Activated CD8-positive, alpha-beta T cell treated with anti-CD3 and anti-CD28 coated beads for 36 hours (primary cell): Measurements from ENCODE around the gene ZDHHC16. TPM values are rescaled to one million over a fixed set of nuclear protein-coding genes. Genes with fewer than 3 reads are reported as not detected.

Experiments used
- ATAC-seq: fragments of 200-7000 bp; cut with Tn5 transposase; one replicate; pipeline ENCODE4 v1.10.0; 2021; ENCODE audit warnings: mild to moderate bottlenecking, moderate library complexity
- CTCF ChIA-PET: fragments of 350-600 bp; sonication (Branson Sonifier 250); formaldehyde crosslinking; loops from one replicate; lab custom pipeline; 2021; ENCODE audit warnings: antibody characterized with exemption; lab: Charles Lee
- POLR2A ChIA-PET: fragments of 350-600 bp; sonication (Branson Sonifier 250); formaldehyde crosslinking; loops from one replicate; lab custom pipeline; 2021; ENCODE audit warnings: antibody characterized with exemption; lab: Charles Lee
- DNase-seq: peaks from one replicate; pipeline ENCODE4 v3.0.0-alpha.2; 2020
- H3K27ac Mint-ChIP-seq: one replicate; pipeline ENCODE4 v1.8.0; 2021; ENCODE audit warnings: mild to moderate bottlenecking, mixed read lengths
- H3K27me3 Mint-ChIP-seq: one replicate; pipeline ENCODE4 v1.8.0; 2021; ENCODE audit warnings: mixed read lengths
- H3K36me3 Mint-ChIP-seq: one replicate; pipeline ENCODE4 v1.8.0; 2021; ENCODE audit warnings: low read depth, mixed read lengths
- H3K4me1 Mint-ChIP-seq: one replicate; pipeline ENCODE4 v1.8.0; 2021; ENCODE audit warnings: low read depth, mixed read lengths
- H3K4me3 Mint-ChIP-seq: one replicate; pipeline ENCODE4 v1.8.0; 2021; ENCODE audit warnings: mild to moderate bottlenecking, moderate library complexity, mixed read lengths
- H3K9me3 Mint-ChIP-seq: one replicate; pipeline ENCODE4 v1.8.0; 2021; ENCODE audit warnings: mixed read lengths
- intact Hi-C: fragments of 100-400 bp; cut with micrococcal nuclease; formaldehyde crosslinking; loops from one replicate; pipeline ENCODE4 v1.10.0; 2022
- total RNA-seq, 2 experiments: library from RNA; stranded (reverse); gene quantifications; one replicate each; pipeline ENCODE4 v1.2.3, GENCODE V29; 2021
- TF ChIP-seq, protein P1 (sequence below): fragments of 200-600 bp; IDR thresholded peaks from one replicate; pipeline ENCODE4 v1.8.0; 2022; ENCODE audit warnings: antibody characterized with exemption, mild to moderate bottlenecking

The ZDHHC16 gene
- total RNA-seq, 2 experiments from 2014 or later = 23.8 to 25.2 TPM

DNA sequence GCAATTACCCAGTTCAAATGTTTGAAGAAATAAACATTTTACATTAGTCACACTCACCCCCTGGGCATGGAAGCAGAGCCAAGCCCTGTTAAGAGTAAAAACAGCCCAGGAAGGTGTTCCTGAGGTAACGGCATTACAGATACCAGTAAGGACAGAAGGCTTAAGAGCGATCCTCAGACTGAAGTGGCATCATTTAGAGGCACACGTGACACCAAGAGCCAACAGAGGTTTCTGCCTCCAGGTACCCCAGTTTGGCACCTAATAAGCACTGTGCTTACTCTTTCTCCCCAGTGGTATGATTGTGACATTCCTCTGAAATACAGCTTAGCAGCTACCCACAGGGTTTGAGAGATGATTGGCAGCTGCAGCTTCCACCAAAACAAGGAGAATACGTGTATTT lies 35.1 kb downstream of the ZDHHC16 start:
- H3K27me3 Mint-ChIP-seq = no peaks in the 10 kb centered on the region
- peaks cover 5% of the 10 kb centered on the region for H3K4me1 Mint-ChIP-seq
- no peak for DNase-seq
- peaks cover 43% of the 10 kb centered on the region for H3K36me3 Mint-ChIP-seq
- intact Hi-C loops = no loop called here
- ChIA-PET CTCF (interaction anchor here (0.6 to 1.8 kb wide), 3 partner anchors 9 to 202 kb away, joined by 3 to 4 read pairs (median 3); no protein-coding TSS in a partner anchor), POLR2A (interaction anchor here (1.2 kb wide), 1 partner anchor 16 kb away, joined by 3 read pairs; no protein-coding TSS in a partner anchor)
- H3K4me3 Mint-ChIP-seq = no peak overlapping the region
- TF ChIP-seq, protein P1, sequence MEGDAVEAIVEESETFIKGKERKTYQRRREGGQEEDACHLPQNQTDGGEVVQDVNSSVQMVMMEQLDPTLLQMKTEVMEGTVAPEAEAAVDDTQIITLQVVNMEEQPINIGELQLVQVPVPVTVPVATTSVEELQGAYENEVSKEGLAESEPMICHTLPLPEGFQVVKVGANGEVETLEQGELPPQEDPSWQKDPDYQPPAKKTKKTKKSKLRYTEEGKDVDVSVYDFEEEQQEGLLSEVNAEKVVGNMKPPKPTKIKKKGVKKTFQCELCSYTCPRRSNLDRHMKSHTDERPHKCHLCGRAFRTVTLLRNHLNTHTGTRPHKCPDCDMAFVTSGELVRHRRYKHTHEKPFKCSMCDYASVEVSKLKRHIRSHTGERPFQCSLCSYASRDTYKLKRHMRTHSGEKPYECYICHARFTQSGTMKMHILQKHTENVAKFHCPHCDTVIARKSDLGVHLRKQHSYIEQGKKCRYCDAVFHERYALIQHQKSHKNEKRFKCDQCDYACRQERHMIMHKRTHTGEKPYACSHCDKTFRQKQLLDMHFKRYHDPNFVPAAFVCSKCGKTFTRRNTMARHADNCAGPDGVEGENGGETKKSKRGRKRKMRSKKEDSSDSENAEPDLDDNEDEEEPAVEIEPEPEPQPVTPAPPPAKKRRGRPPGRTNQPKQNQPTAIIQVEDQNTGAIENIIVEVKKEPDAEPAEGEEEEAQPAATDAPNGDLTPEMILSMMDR = no peak
- no peak for ATAC-seq
- no peaks in the 10 kb centered on the region for H3K9me3 Mint-ChIP-seq
- H3K27ac Mint-ChIP-seq = no peak overlapping the region

DNA sequence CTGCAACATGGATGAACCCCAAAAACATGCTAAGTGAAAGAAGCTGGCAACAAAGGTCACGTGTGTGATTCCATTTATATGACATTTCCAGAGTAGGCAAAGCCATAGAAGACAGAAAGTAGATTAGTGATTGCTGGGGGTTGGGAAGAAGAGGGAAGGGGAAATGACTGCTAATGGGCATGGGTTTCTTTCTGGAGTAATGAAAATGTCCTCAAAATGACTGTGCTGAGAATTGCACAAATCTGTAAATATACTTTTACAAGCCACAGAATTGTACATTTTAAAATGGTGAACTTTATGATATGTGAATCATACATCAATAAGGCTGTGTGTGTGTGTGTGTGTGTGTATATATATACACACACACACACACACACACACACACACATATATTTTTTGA lies 36.4 kb downstream of the ZDHHC16 start:
- H3K27me3 Mint-ChIP-seq = no peaks in the 10 kb centered on the region
- H3K9me3 Mint-ChIP-seq = no peaks in the 10 kb centered on the region
- TF ChIP-seq, protein P1 = no peak
- H3K36me3 Mint-ChIP-seq = peaks cover 34% of the 10 kb centered on the region
- intact Hi-C loops = no loop called here
- no peak overlapping the region for H3K4me3 Mint-ChIP-seq
- no peak for DNase-seq
- no peak for ATAC-seq
- CTCF ChIA-PET = interaction anchor here (1.0 to 1.7 kb wide), 2 partner anchors 15 to 94 kb away, joined by 3 to 5 read pairs; no protein-coding TSS in a partner anchor
- POLR2A ChIA-PET = no interaction called here
- H3K27ac Mint-ChIP-seq = no peak overlapping the region
- peaks cover 5% of the 10 kb centered on the region for H3K4me1 Mint-ChIP-seq

DNA sequence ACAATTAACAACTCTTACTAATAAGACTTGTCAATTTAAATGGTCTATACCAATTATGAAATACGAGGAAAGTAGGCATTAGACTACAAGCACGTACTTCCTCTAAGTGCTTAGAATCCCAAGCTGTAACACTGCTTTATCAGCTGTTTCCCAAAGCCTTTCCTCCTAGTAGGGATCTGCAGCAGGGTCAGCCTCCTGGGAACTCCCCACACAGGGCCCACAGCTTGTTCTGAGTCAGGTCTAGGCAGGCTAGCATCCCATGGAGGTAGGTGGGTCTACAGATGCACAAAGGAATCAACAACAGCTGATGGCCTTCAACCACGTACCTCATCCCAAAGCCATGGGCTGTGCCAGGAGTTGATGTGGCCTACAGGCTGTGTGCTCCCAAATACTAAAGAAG lies 37.5 kb downstream of the ZDHHC16 start:
- Mint-ChIP-seq H3K4me3 (no peak overlapping the region), H3K36me3 (peaks cover 27% of the 10 kb centered on the region), H3K27me3 (no peaks in the 10 kb centered on the region), H3K9me3 (no peaks in the 10 kb centered on the region), H3K4me1 (peaks cover 5% of the 10 kb centered on the region), H3K27ac (no peak overlapping the region)
- ChIA-PET POLR2A (no interaction called here), CTCF (interaction anchor here (1.0 to 1.7 kb wide), 3 partner anchors 11 to 19 kb away, joined by 3 to 5 read pairs (median 4); no protein-coding TSS in a partner anchor)
- TF ChIP-seq, protein P1 = no peak
- no peak for ATAC-seq
- intact Hi-C loops = no loop called here
- no peak for DNase-seq

DNA sequence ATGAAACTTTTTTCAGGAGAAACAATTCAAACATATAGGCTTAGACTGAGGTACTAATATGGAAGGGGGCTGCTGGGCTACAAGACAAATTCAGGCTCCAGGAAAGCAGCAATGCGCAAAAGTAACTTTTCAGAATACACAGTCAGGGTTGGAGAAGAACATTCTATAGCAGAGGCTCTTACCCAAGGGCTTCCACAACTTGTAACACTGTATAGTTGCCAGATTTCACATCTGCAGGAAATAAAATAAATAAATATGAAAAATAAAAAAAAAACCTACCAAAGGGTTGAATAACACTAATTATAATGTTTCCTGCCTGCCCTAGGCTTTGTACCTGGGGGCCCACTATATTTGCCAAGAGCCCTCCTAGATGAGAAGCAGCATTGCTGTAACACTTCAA lies 37.9 kb downstream of the ZDHHC16 start:
- H3K27ac Mint-ChIP-seq = no peak overlapping the region
- ChIA-PET CTCF (interaction anchor here (1.0 to 1.7 kb wide), 2 partner anchors 17 to 19 kb away, joined by 4 to 5 read pairs; no protein-coding TSS in a partner anchor), POLR2A (no interaction called here)
- intact Hi-C loops = no loop called here
- TF ChIP-seq, protein P1 = no peak
- peaks cover 6% of the 10 kb centered on the region for H3K4me1 Mint-ChIP-seq
- ATAC-seq = no peak
- peaks cover 27% of the 10 kb centered on the region for H3K36me3 Mint-ChIP-seq
- H3K27me3 Mint-ChIP-seq = no peaks in the 10 kb centered on the region
- no peaks in the 10 kb centered on the region for H3K9me3 Mint-ChIP-seq
- H3K4me3 Mint-ChIP-seq = no peak overlapping the region
- DNase-seq = no peak

DNA sequence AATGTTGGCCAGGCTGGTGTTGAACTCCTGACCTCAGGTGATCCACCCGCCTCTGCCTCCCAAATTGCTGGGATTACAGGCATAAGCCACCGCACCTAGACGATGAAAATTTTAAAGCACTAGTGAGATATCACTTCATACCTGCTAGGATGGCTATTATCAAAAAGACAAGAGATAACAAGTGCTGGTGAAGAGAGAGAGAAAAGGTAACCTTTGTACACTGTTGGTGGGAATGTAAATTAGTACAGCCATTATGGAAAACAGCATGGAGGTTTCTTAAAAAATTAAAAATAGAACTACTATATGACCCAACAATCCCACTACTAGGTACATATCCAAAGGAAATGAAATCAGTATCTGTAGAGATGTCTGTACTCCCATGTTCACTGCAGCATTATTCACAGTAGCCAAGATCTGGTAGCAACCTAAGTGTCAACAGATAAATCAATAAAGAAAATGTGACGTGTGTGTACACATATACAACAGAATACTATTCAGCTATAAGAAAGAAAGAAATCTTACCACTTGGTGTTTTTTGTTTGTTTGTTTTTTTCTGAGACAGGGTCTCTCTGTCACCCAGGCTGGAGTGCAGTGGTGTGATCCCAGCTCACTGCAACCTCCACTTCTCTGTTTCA lies 39.8 kb downstream of the ZDHHC16 start:
- ATAC-seq = no peak
- Mint-ChIP-seq H3K9me3 (no peaks in the 10 kb centered on the region), H3K27me3 (no peaks in the 10 kb centered on the region), H3K36me3 (peaks cover 16% of the 10 kb centered on the region), H3K4me1 (peaks cover 21% of the 10 kb centered on the region), H3K27ac (no peak overlapping the region), H3K4me3 (no peak overlapping the region)
- POLR2A ChIA-PET = no interaction called here
- DNase-seq = no peak
- TF ChIP-seq, protein P1 = no peak
- CTCF ChIA-PET = no interaction called here
- intact Hi-C loops = no loop called here
